ENCODE results near the gene CXCR2. TPM values are rescaled to one million over a fixed set of nuclear protein-coding genes. Genes with fewer than 3 reads are reported as not detected.

The CXCR2 gene
- total RNA-seq, 1 experiment from 2014 or later: 0.96 TPM

GRCh38 chr2:218089259-218089658 lies 36.6 kb upstream of the CXCR2 start:
- Mint-ChIP-seq H3K27me3 (ENCODE audit: low read depth) (peaks cover 25% of the 10 kb centered on the region), H3K4me1 (no peaks in the 10 kb centered on the region), H3K4me3 (no peak overlapping the region), H3K36me3 (peaks cover 7% of the 10 kb centered on the region; the same call in 1 of the 2 replicates), H3K9me3 (peaks cover 45% of the 10 kb centered on the region), H3K27ac (no peak overlapping the region)
- ATAC-seq: no peak
- TF ChIP-seq ELF4 (CRISPR knock-in tag; IDR thresholded peaks at IDR 0.05; ENCODE audit: low read depth): no peak
- TF ChIP-seq ZSCAN18 (CRISPR knock-in tag; IDR thresholded peaks at IDR 0.05): no peak
- no peak for TF ChIP-seq ZNF281 (CRISPR knock-in tag; IDR thresholded peaks at IDR 0.05)
- TF ChIP-seq SMAD4 (CRISPR knock-in tag; IDR thresholded peaks at IDR 0.05): no peak
- no peak for TF ChIP-seq ZNF396 (CRISPR knock-in tag; IDR thresholded peaks at IDR 0.05; ENCODE audit: borderline replicate concordance)
- TF ChIP-seq KAT7 (CRISPR knock-in tag; IDR thresholded peaks at IDR 0.05; ENCODE audit: borderline replicate concordance): no peak
- TF ChIP-seq JUN (CRISPR knock-in tag; IDR thresholded peaks at IDR 0.05): no peak
- TF ChIP-seq ATF2 (CRISPR knock-in tag; IDR thresholded peaks at IDR 0.05; ENCODE audit: borderline replicate concordance, low read depth): no peak
- TF ChIP-seq TEAD4 (CRISPR knock-in tag; IDR thresholded peaks at IDR 0.05): no peak
- no peak for TF ChIP-seq FOXP1 (CRISPR knock-in tag; IDR thresholded peaks at IDR 0.05; ENCODE audit: borderline replicate concordance)
- TF ChIP-seq ZNF138 (CRISPR knock-in tag; conservative IDR thresholded peaks at IDR 0.05): no peak
- no peak for TF ChIP-seq SMAD3 (CRISPR knock-in tag; IDR thresholded peaks at IDR 0.05; ENCODE audit: borderline replicate concordance)
- no peak for TF ChIP-seq PRDM15 (CRISPR knock-in tag; IDR thresholded peaks at IDR 0.05)
- TF ChIP-seq NR3C1 (CRISPR knock-in tag; conservative IDR thresholded peaks at IDR 0.05; ENCODE audit: low read depth): no peak
- TF ChIP-seq AFF4 (CRISPR knock-in tag; IDR thresholded peaks at IDR 0.05; ENCODE audit: borderline replicate concordance): no peak
- TF ChIP-seq JAZF1 (CRISPR knock-in tag; IDR thresholded peaks at IDR 0.05): no peak
- no peak for TF ChIP-seq ERG (CRISPR knock-in tag; IDR thresholded peaks at IDR 0.05)
- no peak for TF ChIP-seq FOXJ3 (CRISPR knock-in tag; IDR thresholded peaks at IDR 0.05; ENCODE audit: borderline replicate concordance)
- TF ChIP-seq NFATC4 (CRISPR knock-in tag; IDR thresholded peaks at IDR 0.05): no peak
- TF ChIP-seq CBFB (CRISPR knock-in tag; IDR thresholded peaks at IDR 0.05; ENCODE audit: low read depth): no peak
- ChIA-PET CTCF (no interaction called here), POLR2A (no interaction called here)
- no peak for DNase-seq (ENCODE audit: low spot score)
